ENCODE data around the gene TNNT1.

- TF ChIP-seq POLR2A (IDR thresholded peaks at IDR 0.05; ENCODE audit: low read length) (no peak), GATA1 (IDR thresholded peaks at IDR 0.05; ENCODE audit: low read depth, low read length) (no peak)
Measured at GRCh38 chr19:55197528-55197927, 48.5 kb upstream of the TNNT1 start.
